Stimulated activated CD4-positive, alpha-beta T cell treated with anti-CD3 and anti-CD28 coated beads, Interleukin-15, amount 100 ng/mL, for 48 hours (primary cell): ENCODE measurements around the gene NAGPA.
"Not testable (repeated sequence)": the region's sequence is repeated elsewhere in the genome, so short reads cannot be mapped to it uniquely, and the experiment has no call there.

ENCODE experiments used
- DNase-seq, 2 donors: peaks; one replicate each; pipeline ENCODE4 v3.0.0-alpha.2; 2020; ENCODE audit warnings: low read depth in 2 of 2

NAGPA gene

DNA sequence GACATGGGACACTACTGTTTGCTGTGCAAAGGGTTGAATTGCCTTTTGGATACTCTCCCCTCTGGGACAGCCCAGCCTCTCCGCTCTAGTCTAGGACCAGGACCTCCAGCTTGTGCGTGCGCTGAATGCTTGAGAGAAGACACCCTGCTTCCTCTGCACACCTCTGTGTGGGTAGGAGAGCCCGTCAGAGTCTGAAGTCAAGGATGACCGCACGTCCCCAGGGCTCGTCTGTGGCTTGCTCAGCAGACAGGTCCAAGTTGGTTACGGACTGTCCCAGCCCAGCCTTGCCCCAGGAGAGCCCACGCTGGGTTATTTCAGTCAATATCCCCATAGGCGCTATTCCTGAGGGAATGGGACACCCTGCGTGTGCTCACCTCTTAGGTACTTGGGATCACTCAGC lies 28.3 kb upstream of the NAGPA start:
- no peak for DNase-seq

DNA sequence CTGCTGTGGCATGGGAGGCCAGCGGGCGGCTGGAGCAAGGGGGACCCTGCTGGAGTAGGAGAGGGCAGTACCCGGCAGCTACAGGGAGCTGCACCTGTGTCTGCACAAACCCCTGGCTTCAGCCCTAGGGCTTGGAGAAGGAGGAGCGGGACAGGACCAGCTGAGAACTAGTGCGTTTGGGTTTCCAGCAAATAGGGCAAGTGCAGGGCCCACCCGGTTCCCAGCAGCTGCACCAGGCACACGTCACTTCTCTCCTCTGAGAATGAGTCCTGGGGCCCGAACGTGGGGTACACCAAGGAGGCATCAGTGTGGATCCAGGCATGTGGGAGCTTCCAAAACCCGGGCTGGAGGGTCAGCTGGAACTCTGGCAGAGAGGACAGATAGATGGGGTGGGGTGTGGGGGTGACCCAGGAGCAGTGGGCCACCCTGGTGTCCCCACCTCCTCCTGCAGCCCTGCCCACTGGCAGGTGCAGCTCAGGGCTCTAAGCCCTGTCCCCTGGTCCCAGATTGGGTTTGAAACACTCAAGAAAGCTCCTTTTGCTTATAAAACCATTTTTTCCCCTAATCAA lies 26.4 kb upstream of the NAGPA start:
- no peak for DNase-seq

DNA sequence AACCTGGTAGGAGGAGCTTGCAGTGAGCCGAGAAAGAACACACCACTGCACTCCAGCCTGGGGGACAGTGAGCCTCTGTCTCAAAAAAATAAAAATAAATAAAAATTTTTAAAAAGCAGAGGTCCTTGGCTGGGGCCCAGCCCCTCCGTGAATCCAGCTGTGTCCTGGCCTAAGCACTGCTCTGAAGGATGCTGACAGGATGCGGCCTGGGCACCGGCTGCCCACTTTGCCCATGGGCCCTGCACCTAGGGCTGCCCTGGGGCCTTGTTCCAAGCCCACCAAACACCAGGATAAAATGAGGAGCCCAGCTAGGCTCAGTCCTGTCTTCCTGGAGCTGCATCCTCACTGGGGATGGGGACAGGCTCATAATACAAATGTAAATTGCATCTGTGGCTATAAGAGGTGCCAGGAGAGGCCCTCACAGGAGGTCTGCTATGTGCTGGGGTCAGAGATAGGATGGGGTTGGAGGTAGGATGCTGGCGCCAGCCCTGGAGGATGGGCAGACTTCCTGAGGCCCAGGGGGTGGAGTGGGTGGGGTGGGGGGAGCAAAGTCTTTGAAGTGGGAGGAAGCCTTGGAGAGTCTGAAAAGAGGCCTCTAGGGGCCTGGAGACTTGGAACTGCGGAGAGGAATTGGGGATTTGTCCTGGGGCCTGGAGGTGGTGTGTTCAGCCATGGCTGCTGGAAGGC lies 25.8 kb upstream of the NAGPA start:
- DNase-seq, result no peak

DNA sequence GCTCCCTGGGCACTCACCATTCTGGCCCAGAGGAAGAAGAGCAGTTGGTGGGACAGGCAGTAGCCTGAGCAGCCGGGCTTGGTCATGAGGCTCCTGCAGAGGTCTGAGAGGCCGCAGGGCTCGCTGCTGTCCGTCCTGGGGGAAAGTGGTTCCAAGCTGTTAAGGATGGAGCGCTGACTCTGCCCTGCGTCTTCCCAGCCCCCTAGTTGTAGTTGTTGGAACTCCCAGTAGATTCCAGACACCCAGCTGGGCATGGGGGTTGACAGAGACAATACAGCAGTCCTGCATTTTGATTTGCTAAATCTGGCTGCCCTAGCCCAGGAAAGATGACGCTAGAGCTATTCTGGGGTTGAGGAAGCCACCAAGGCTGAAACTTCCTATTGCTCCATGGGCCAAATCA lies 24.7 kb upstream of the NAGPA start:
- DNase-seq, result no peak

DNA sequence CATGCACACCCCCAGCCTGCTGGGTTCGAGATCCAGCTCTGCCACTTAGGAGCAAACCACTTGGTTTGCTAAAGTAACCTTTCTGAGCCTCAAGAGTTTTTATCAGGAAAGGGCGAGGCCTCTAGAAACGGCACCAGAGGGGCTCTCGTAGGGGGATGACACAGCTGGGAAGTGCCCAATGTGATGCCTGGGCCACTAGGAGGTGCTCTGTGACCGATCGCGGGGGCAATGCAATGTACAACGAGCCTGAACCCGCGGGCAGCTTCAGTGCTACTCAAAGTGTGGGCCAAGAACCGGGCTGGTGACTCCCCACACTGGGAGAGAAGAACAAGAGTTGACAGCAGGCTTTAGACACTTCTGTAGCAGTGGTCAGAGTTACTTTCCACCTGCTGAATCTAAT lies 22.6 kb upstream of the NAGPA start:
- peak; percentile 24 to 41 for DNase-seq

DNA sequence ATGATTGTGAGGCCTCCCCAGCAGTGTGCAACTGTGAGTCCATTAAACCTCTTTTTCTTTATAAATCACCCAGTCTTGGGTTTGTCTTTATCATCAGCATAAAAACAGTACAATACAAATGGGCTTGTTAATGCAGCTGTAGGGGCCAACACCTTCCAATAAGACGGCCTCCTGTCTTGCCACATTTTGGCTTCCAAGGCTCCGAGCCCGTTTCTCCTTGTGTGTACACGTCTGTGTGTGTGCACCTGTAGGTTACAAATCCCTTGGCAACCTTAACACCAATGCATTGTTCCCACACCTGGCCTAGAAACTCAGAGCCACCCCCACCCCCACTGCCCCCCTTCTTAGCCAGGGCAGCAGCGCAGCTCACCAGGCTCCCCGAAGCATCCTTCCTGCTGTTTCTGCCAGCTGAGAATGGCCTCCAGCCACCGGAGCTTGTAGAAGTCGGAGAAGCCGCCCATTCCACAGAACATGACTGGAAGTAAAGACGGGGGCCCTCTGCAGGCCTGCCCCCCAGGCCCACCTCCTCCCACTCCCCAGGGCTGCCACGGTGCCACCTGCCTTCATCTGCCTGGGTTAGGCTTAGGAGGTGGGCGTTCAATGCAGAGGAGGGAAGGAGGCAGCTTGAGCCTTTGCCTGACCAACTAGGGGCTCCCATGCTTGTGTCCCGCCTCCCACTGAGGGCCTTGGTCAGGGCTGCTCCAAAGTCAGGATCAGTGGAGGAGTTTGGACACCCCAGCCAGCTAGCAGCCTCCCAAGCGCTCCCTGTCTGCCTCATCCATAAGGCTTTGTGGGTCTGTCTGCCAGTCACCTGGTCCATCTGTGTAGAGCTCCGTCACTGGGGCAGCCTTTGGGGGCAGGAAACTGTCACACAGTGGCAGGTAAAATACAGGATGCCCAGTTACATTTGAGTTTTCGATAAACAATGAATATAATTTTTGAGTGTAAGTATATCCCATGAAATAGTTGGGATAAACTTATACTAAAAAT lies 21.4 kb upstream of the NAGPA start:
- no peak for DNase-seq

DNA sequence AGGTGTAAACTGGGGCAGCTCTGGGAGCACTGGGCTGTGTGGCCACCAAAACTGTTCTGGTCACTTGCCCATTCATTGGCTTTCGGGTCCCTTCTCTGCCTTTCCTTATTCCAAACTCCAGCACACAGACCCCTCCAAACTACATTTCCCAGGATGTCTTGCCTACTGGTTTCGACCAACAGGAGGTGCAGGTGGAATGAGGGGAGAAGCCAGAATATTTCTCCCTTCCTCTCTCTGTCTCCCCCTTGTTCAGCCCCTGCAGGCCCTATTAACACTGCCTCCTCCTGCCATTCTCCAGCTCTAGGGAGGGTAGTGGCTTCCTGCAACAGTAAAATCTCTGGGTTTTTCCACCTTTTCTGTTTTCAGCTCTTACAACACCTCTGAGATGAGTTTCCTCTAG lies 13.2 kb upstream of the NAGPA start:
- DNase-seq, result no peak

DNA sequence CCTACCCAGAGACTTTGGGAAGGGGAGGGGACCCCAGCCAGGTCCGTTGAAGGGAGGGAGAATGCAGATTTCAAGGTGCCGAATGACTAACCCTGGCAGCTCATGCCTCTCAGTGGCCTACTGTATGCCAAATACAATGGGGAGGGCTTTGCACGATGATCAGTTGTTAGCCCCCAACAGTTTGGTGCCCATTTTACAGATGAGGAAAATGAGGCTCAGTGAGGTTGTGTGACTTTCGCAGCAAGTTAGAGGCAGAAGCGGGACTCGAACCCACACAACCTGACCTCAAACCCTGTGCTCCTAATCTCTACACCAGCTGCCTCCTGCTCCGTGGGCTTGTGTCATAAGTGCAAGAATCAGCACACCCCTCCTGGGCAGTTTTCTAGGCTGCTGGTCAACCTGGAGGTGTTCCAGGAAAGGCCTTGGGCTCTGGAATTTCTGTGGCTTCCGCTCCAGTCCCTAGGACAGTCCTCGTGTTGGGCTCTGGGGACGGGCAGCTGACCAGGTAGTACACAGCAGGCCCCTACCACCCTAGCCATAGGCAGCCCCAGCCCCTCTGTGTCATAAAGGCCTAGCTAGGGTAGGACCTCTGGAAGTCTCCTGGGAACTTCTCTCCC lies 11.9 kb upstream of the NAGPA start:
- DNase-seq, result no peak

DNA sequence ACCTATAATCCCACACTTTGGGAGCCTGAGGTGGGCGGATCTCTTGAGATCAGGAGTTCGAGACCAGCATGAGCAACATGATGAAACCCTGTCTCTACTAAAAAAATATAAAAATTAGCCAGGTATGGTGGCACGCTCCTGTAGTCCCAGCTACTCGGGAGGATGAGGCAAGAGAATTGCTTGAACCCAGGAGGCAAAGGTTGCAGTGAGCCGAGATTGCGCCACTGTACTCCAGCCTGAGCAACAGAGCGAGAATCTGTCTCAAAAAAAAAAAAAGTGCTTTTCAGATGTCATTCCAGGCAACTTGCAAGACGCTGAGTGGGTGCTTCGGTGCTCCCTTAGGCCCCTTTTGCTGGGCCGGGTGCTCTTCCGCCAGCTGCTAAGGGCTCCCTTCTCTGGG lies 10.8 kb upstream of the NAGPA start:
- DNase-seq, result not testable (repeated sequence)

DNA sequence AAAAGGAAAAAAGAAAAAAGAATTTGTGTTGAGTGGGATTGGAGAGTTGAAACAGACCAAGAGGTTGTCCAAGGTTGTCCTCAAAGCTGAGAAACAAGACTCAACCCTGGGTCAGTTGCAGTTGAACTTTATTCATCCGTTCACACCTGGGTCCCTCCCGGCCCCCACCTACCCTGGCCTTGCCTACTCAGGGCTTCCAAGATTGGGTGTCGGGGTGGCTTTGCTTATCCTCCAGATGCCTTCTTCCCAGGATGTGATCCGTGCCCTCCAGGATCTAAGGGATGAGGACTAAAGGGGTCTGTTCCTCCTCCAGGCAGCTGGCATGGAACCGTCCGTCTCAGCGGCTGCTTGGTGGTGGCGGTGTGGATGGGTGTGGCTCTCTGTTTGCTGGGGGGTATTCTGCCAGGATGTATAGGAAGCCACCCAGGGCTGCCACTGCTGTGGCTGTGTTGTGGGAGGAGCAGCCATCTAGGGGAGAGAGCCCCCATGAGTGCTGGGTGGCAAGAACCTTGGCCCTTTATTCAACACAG lies 10.3 kb upstream of the NAGPA start:
- no peak for DNase-seq

DNA sequence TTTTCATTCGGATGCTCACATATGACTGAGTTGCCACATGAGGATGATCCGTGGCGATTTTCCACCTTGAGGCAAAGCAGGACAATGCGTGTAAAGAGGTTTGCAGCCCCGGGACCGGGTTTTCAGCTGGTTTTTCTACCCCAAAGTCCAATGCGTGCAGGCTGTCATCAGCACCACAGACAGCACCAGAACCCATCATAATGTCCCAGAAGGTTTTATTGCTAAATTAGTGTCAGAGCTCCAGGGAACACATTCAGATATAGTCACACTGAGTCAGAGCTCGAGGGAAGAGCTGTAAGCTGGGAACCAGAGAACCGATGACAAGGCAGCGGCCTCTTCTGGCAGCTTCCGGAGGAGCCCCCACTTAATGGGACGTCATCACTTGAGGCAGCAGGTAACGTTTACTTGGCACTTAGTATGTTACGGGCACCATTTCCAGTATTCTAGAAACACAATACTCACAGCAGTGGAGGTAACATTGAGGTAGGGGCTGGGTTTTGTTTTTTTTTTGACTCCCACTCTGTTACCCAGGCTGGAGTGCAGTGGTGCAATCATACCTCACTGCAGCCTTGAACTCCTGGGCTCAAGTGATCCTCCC lies 8.9 kb upstream of the NAGPA start:
- no peak for DNase-seq

DNA sequence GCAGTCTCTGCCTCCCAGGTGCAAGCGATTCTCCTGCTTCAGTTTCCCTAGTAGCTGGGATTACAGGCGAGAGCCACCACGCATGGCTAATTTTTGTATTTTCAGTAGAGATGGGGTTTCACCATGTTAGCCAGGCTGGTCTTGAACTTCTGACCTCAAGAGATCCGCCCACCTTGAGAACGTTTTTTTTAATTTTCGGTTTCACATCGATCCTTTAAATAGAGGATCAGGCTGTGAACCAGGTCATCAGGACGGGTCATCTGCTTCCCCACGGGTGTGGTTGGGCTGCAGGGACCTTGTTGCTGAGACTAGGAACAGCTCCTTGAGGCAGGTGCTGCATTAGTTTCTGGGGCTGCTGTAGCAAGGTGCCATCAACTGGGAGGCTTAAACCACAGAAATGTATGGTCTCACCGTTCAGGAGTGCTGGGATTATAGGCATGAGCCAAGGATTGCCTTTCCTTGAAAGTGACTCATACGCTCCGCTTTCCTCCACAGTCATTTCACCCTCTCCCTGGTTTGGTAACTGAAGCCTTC lies 7.9 kb upstream of the NAGPA start:
- no peak for DNase-seq

DNA sequence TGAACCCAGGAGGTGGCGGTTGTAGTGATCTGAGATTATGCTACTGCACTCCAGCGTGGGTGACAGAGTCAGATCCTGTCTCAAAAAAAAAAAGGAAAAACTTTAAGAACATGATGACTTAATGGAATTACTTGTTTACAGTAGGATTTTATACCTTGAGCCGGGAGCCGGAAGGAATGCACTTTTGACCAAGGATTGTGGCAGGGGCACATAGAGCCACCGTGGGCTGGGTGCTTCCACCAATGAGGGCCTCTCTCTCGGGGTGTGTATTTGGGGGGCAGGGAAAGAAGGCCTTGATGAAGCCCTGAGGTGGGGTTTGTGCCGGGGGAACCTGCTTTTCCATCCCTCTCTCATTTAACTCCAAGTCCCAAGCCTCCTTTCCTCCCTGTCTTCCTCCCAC lies 6.7 kb upstream of the NAGPA start:
- no peak for DNase-seq

DNA sequence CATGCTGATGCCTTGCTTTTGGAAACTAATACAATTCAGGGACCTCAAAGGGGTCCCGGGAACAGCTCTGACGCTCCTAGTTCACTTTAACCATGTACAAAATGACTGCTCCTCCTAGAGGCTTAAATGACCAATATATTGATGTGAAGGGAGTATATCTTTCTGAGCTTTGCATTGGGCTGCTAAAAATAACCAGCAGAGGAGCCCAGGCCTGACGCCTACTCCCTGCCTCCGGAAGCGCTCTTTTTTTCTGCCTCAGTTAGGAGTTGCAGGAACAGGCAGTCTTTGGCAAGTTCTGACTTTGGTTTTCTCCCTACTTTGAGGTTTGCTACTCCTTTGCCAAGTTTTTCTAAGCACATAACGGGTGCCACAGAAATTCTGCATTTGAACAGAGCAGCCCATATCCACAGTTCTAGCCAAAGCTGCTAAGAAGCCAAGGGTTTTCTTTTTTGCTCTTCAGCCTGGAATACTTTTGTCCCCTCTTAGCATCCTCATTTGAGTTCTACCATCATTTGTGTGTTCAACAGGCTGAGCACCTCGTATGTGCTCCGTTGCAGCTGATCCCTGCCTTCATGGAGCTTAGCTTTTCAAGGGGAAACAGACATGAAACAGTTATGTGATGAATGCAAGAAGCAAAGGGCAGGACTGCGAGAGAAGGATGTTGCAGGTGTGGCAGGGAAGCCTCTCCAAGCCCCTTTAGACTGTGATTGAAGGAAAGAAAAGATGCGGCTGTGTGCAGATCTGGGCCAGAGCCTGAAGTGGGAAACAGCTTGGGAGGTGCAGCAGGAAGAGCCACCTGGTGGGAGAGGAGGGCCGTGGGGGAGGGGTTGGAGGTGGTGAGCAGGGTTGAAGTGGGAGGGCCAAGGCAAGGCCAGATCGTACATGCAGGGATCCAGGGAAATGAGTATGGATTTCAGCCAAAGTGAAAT lies 2.8 kb upstream of the NAGPA start:
- DNase-seq, result no peak

DNA sequence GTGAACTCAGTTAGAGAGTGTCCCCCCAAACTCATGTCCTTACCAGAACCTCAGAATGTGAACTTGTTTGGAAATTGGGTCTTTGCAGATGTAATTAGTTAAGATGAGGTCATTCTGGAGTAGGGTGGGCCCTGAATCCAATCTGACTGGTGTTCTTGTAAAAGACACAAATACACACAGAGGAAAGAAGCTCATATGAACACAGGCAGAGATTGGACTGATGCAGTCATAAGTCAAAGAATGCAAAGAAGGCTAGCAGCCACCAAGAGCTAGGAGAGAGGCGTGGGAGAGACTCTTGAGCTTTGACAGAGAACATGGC lies 2.1 kb upstream of the NAGPA start:
- DNase-seq, result no peak

DNA sequence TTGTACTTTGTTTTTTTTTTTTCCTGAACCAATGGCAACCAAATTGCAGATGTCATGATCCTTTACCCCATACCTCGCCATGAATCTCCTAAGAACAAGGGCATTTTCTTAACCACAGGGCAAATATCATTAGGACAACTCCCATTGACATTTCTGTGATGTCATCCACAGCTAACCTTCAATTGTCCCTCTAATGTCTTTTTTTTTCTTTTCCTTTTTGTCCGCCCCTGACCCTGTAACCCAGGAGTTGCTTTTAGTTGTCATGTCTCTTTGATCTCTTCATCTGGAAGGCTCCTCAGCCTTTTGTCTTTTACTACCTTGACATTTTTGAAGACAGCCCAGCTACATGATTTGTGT lies 410 bp upstream of the NAGPA start:
- DNase-seq, result no peak

DNA sequence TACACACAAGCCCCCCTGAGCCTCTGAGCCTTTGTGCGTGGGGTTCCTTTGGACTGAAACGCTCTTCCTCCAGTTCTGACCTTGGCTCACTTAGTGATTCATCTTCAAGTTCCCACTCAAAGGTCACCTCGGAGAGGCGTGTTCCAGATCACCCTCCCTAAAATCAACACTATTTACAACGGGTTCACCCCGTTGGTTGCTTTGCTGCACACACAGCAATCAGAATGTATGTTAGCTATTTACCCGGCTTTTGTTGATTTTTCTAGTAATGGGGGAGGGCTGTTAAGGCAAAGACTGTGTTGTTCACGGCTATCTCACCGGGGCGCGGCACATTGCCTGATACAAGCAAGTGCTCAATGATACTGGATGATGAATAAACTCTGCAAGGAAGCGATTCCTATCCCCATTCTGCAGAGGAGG lies 977 bp downstream of the NAGPA start:
- no peak for DNase-seq

DNA sequence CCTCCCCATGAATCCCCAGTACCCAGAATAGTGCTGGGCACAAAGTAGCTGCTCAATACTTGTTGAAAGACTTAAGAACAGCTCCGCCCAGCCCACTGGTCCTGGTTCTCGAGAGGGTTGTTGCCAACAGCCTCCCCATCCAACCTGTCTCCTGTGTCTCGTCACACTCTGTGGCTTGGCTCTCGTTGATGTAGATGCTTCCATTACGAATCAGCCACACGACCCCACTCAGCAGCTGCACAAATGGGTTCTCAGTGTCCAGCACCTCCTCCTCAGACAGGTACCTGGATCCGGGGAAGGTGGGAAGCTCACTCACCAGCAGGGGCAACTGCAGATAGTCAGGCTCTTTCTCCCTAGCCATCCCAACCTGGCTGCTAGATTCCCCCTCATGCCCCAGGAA lies 2.1 kb downstream of the NAGPA start:
- DNase-seq, result no peak

DNA sequence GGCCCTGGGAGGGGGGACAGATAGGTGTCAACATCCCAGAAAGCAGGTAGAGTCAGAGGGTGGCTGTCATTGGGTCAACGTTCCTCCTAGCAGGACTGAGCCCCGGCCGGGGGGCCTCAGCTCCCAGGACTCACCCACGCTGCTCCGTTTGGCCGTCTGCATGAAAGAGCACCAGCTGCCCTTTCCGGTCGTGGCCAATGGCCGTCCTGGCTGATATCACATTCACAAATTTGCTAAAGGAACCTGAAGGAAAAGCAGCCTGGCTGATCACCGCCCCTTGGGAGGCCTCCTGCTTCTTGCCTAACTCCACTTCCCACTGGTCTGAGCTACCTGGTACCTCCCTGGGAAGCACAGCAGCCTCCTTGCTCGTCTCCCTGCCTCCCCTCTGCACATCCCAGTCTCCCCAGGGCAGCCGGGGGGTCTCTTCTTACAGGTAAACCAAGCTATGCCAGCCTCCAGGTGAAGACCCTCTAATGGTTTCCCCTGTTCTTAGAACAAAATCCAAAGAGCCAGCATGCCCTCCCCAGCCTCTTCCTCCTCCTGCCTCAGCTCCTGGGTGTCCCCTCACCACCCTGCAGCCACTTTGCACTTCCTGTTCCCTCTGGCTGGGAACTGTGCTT lies 3.4 kb downstream of the NAGPA start:
- DNase-seq, result no peak

DNA sequence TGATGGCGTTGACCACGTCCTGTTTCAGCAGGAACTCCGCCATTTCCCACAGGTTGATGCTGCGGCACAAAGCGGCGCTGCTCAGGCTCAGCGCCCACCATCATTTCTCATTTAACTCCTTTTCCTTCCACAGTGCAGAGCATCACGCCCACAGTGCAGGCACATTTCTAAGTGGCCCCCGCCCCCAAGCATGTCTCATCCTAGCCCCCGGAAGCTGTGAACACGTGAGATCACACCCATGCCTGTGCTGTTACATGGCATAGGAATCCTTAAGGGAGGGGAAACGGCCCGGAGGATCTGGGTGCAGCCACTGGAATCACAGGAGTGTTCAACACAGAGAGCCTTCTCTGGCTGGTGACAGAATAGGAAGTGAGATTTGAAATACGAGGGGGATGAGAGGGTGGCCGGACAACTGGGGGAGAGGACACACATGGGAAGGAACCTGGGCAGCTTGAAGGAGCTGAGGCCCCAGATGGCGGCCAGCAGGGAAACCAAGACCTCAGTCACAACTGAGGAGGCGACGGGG lies 4.7 kb downstream of the NAGPA start:
- no peak for DNase-seq
